Gastroesophageal sphincter (tissue), 4 donors: Measurements from ENCODE around the gene CD47. TPM values are rescaled to one million over a fixed set of nuclear protein-coding genes. Genes with fewer than 3 reads are reported as not detected.

Source experiments
- ATAC-seq: fragments of 150-250 bp; one replicate; pipeline ENCODE4 v1.9.1; 2016; ENCODE audit warnings: mild to moderate bottlenecking, moderate library complexity
- H3K27ac ChIP-seq, 4 donors: fragments of 200-600 bp; sonication (generic) in 3 of 4; 1 replicate in 3 of 4; 2 replicates in 1 of 4; pipeline ENCODE4 v1.5.1; 2016 to 2019
- H3K27me3 ChIP-seq: fragments of 200-600 bp; sonication (generic); one replicate; pipeline ENCODE4 v1.5.1; 2019
- H3K36me3 ChIP-seq, 2 donors: fragments of 200-600 bp; sonication (generic); one replicate each; pipeline ENCODE4 v1.5.1; 2019; ENCODE audit warnings: control low read depth in 1 of 2
- H3K4me1 ChIP-seq, 3 donors: fragments of 200-600 bp; sonication (generic); 1 replicate in 2 of 3; 2 replicates in 1 of 3; pipeline ENCODE4 v1.5.1; 2016 to 2019; ENCODE audit warnings: control low read depth in 2 of 3
- H3K4me3 ChIP-seq, 2 donors: fragments of 200-600 bp; sonication (generic); one replicate each; pipeline ENCODE4 v1.5.1; 2019; ENCODE audit warnings: mild to moderate bottlenecking in 1 of 2, moderate library complexity in 1 of 2
- H3K9me3 ChIP-seq, 3 donors: fragments of 200-600 bp; sonication (generic); one replicate each; pipeline ENCODE4 v1.5.1; 2017 to 2019; ENCODE audit warnings: control low read depth in 2 of 3
- EP300 ChIP-seq: sonication (generic); formaldehyde crosslinking; IDR thresholded peaks from one replicate; pipeline ENCODE4 v1.6.1; 2017; ENCODE audit warnings: antibody characterized with exemption, mild to moderate bottlenecking
- POLR2A ChIP-seq, 2 donors: fragments of 450-650 bp; IDR thresholded peaks; one replicate each; pipeline ENCODE4 v1.6.1; 2017; ENCODE audit warnings: antibody characterized with exemption in 2 of 2, mild to moderate bottlenecking in 2 of 2, moderate library complexity in 1 of 2
- POLR2AphosphoS5 ChIP-seq: sonication (generic); formaldehyde crosslinking; IDR thresholded peaks from one replicate; pipeline ENCODE4 v1.6.1; 2017; ENCODE audit warnings: antibody characterized with exemption
- WGBS, 2 donors: methylation state at CpG; one replicate each; pipeline ENCODE4 v1.1.5; 2018; ENCODE audit warnings: low coverage in 1 of 2; 5-methylcytosine and 5-hydroxymethylcytosine counted together
- total RNA-seq, 4 donors: library from RNA; depleted of rRNA; stranded (reverse); fragments of >200 nt; gene quantifications; one replicate each; pipeline ENCODE4 v1.1.0, GENCODE V29; 2016
- TF ChIP-seq, protein P1 (sequence below), 4 experiments: fragments of 200-600 bp in 2 of 4; fragments of 450-650 bp in 2 of 4; sonication (generic) in 1 of 4; IDR thresholded peaks; one replicate each; pipeline ENCODE4 v1.5.1; 2017 to 2019; ENCODE audit warnings: antibody characterized with exemption in 4 of 4, mild to moderate bottlenecking in 2 of 4, moderate library complexity in 2 of 4

CD47 gene
- total RNA-seq, 4 donors from 2014 or later, result 60.0 to 91.5 (median 76.3) TPM

DNA sequence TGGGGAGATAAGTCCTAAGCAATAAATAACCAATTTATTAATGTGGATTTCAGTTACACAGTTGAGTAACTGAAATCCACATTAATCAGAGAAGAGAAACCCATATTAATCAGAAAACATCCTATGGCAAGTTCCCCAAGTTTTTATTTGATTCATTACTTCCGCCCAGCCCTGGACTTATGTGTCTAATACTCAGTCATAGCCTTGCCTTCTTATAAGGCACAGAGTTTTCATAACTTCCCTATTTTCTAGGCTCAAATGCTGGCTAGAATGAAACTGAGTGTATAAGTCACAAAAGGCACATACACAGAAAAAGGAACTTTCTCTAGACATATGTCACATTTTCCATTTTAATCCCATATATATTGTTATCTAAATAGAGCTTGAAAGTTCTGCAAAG is 28.8 kb downstream of the CD47 start:
- H3K9me3 ChIP-seq, result no peaks in the 10 kb centered on the region
- H3K36me3 ChIP-seq, result peaks cover 3 to 35% of the 10 kb centered on the region in 2 donors
- no peak for ATAC-seq
- H3K27me3 ChIP-seq, result no peaks in the 10 kb centered on the region
- TF ChIP-seq EP300 (no peak), POLR2AphosphoS5 (no peak), POLR2A (IDR thresholded peaks at IDR 0.05) (no peak)
- TF ChIP-seq, protein P1, sequence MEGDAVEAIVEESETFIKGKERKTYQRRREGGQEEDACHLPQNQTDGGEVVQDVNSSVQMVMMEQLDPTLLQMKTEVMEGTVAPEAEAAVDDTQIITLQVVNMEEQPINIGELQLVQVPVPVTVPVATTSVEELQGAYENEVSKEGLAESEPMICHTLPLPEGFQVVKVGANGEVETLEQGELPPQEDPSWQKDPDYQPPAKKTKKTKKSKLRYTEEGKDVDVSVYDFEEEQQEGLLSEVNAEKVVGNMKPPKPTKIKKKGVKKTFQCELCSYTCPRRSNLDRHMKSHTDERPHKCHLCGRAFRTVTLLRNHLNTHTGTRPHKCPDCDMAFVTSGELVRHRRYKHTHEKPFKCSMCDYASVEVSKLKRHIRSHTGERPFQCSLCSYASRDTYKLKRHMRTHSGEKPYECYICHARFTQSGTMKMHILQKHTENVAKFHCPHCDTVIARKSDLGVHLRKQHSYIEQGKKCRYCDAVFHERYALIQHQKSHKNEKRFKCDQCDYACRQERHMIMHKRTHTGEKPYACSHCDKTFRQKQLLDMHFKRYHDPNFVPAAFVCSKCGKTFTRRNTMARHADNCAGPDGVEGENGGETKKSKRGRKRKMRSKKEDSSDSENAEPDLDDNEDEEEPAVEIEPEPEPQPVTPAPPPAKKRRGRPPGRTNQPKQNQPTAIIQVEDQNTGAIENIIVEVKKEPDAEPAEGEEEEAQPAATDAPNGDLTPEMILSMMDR (IDR thresholded peaks at IDR 0.05), result no peak
- H3K4me1 ChIP-seq, result peaks cover 0 to 9% (median 0%) of the 10 kb centered on the region in 3 donors
- WGBS, 2 donors, result 86% methylated on average over 1 of the region's 1 CpG; no CpG with 5 or more reads in 1 of the 2 donors
- H3K27ac ChIP-seq, result no peak overlapping the region
- H3K4me3 ChIP-seq, result no peak overlapping the region

DNA sequence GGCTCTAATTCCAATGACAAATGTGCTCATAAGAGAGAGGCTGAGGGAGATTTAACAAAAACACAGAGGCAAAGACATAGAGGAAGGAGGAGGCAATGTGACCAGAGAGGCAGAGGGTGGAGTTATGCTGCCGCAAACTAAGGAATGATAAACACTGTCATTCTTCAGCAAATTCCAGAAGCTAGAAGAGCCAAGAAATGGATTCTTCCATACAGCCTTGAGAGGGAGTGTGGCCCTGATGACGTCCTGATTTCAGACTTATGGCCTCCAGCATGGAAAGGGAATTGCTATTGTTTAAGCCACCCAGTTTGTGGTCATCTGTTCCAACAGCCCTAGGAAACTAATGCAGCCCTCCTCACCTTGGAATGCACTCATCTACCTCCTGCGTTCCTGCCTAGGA is 30.5 kb downstream of the CD47 start:
- Histone ChIP-seq H3K9me3 (no peaks in the 10 kb centered on the region), H3K4me1 (peaks cover 0 to 9% (median 0%) of the 10 kb centered on the region in 3 donors), H3K27ac (no peak overlapping the region), H3K4me3 (no peak overlapping the region), H3K27me3 (no peaks in the 10 kb centered on the region), H3K36me3 (peaks cover 3 to 47% of the 10 kb centered on the region in 2 donors)
- TF ChIP-seq POLR2AphosphoS5 (no peak), EP300 (no peak), POLR2A (IDR thresholded peaks at IDR 0.05) (no peak)
- TF ChIP-seq, protein P1 (IDR thresholded peaks at IDR 0.05), result no peak
- ATAC-seq, result no peak
- 36 to 70% methylated on average over 2 to 3 of the region's 3 CpGs for WGBS, 2 donors

DNA sequence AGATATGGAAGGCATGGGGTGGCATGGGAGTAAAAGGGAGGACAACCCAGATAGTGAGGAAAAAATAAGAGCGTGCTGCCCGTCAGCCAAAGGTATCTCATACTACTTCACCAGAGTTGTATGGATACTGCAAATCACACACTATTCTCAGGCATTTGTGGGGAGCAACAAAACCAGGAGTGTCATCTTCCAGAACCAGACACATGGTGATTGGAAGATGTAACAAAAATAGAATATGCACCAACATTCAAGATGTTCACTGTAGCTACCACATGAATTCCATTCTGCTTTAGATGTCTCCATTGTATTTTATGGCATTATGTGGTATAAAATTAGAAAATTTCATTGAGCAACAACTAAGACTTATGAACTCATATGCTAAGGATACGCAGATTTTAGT is 34.9 kb downstream of the CD47 start:
- ATAC-seq, result no peak
- Histone ChIP-seq H3K9me3 (no peaks in the 10 kb centered on the region), H3K27ac (no peak overlapping the region), H3K4me1 (peaks cover 0 to 20% (median 0%) of the 10 kb centered on the region in 3 donors), H3K27me3 (no peaks in the 10 kb centered on the region), H3K36me3 (peaks cover 3 to 65% of the 10 kb centered on the region in 2 donors), H3K4me3 (no peak overlapping the region)
- WGBS, 2 donors, result 94 to 95% methylated on average over 3 of the region's 3 CpGs
- TF ChIP-seq POLR2A (IDR thresholded peaks at IDR 0.05) (no peak), EP300 (no peak), POLR2AphosphoS5 (no peak)
- TF ChIP-seq, protein P1 (IDR thresholded peaks at IDR 0.05), result no peak

DNA sequence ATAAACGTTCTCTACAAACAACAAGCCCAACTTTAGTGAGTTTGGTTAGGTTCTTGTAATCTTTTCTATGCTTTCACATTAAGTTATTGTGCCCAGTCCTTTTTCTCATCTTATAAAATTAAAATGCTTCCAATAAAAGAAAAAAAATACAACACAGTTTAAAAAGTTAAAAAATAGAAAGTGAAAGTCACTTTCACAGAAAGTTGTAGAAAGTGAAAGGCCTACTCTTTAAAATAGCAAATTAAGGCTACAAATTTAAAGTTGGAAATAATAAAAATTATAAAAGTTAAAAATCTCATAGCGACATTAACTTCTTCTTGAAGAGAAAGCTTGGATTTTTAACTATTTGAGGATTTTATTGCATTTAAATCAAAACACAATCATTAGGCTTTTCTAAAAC is 35.9 kb downstream of the CD47 start:
- TF ChIP-seq POLR2A (IDR thresholded peaks at IDR 0.05) (no peak), POLR2AphosphoS5 (no peak), EP300 (no peak)
- TF ChIP-seq, protein P1 (IDR thresholded peaks at IDR 0.05), result no peak
- 82 to 98% methylated on average over 2 of the region's 2 CpGs for WGBS, 2 donors
- H3K4me3 ChIP-seq, result no peak overlapping the region
- H3K27me3 ChIP-seq, result no peaks in the 10 kb centered on the region
- peaks cover 0 to 12% (median 0%) of the 10 kb centered on the region in 3 donors for H3K4me1 ChIP-seq
- no peak overlapping the region for H3K27ac ChIP-seq
- ATAC-seq, result no peak
- no peaks in the 10 kb centered on the region for H3K9me3 ChIP-seq
- peaks cover 3 to 65% of the 10 kb centered on the region in 2 donors for H3K36me3 ChIP-seq

DNA sequence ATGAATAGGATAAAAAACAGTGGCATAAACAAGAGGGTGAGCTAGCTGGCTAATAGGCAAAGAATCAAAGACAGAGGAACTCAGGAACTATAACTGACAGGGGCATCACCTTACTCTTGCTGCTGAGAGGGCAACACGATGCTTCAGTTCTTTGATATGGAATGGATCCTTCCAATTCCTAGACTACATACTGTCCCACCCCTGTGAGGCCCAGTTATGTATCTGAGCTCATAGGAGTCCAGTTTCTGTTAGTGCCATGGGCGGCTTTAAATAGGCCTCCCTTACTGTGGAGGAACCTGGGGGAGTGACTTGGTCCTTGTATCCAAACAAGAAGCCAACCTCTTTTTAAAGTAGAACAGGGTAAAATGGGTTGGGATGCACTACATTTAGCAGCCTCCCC is 37.3 kb downstream of the CD47 start:
- Histone ChIP-seq H3K9me3 (no peaks in the 10 kb centered on the region), H3K36me3 (peaks cover 2 to 60% of the 10 kb centered on the region in 2 donors), H3K4me3 (no peak overlapping the region), H3K27me3 (no peaks in the 10 kb centered on the region), H3K27ac (no peak overlapping the region), H3K4me1 (peaks cover 0 to 11% (median 0%) of the 10 kb centered on the region in 3 donors)
- no peak for TF ChIP-seq EP300
- TF ChIP-seq POLR2A (IDR thresholded peaks at IDR 0.05), result no peak
- TF ChIP-seq POLR2AphosphoS5, result no peak
- TF ChIP-seq, protein P1 (IDR thresholded peaks at IDR 0.05), result no peak
- no peak for ATAC-seq
- WGBS, 2 donors, result 85% methylated on average over 1 of the region's 2 CpGs; no CpG with 5 or more reads in 1 of the 2 donors
